ENCODE results near the gene UVSSA.
"Not testable (repeated sequence)": the region's sequence is repeated elsewhere in the genome, so short reads cannot be mapped to it uniquely, and the experiment has no call there.

The UVSSA gene

GRCh38 chr4:1365271-1366178 is 18.5 kb downstream of the UVSSA start:
- DNase-seq: no peak

DNA sequence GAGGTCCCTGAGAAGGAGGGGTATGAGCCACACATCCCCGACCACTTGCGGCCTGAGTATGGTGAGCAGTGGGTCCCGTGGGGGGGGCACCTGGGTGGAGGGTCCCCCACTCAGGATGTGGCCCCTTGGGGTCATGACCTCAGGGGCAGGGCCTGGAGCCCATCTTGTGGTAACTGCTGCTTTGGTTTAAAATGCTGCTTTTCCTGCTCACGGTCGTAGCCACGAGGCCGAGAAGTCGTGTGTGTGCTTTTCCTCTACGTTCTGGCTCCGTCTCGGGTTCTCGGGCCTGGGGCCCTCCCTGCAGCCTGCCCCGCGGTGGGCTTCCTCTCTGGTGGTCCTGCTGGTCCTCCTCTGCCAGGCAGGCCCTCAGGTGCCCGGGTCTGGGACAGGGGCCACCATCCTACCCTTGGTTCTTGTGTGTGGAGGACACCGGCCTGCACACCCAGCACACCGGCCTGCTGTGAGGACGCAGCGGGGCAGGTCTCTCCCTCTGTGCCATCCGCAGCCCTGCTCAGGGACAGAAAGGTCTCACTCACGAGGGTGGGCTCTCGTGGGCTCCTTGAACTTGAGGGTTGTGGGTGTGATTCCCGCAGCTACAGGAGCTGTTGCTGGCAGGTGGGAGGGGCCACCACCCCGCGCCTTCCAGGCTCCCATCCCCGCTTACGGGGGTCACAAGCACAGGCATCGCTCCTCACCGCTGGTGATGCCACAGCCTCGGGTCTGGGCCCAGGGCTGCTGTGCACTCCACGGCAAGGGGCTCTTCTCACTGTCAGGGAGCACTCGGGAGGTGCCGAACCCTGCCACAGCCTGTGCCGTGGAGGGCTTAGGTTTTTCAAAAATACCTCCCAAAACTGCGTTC is 19.6 kb downstream of the UVSSA start:
- DNase-seq: no peak

GRCh38 chr4:1367230-1367935 is 20.4 kb downstream of the UVSSA start:
- no peak for DNase-seq

GRCh38 chr4:1367936-1368289 is 20.9 kb downstream of the UVSSA start:
- DNase-seq: no peak

DNA sequence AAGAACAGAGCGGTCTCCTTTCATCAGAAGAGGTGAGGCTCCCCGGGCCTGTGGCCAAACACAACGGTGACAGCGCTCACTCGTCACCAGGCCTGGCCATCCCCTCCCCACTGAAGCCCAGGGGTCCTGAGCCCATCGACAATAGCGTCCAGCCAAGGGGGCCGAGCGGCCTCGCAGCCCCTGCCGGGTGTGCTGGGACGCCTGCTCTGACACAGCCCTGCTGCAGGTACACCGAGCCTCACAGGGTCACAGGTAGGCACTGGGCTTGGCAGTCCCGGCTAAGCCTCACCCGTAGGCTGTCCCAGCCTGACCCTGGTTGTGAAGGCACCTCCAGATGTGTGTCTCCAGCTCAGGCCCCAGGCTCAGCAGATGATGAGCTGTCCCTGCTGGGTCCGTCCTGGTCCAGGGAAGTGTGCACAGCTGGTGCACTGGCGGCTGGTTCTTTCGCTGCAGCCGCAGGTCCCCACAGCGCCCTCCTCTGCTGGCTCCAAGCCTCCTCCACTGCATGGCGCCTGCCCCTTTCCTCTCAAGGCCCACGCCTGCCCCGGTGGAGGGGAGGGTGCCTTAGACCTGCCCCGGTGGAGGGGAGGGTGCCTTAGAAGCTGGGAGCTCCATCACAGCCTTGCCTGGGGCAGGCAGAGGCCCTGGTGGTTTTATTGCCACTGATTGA is 21.5 kb downstream of the UVSSA start:
- DNase-seq: no peak

DNA sequence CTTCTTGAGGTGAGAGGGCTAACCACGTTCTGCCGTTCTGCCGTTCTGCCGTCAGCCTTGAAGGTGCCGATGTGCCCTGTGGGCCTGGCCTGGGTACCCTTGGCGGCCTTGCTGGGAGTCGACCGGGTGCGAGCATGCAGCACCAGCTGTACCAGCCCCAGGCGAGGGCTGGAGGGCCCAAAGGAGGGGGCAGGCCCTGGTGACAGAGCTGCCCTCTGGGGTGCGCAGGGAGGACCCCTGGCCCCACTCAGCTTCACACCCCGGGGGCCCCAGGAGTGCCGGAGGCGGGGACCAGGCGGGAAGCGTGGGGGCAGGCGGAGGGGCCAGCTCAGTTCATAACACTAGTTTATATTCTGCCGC is 22.1 kb downstream of the UVSSA start:
- no peak for DNase-seq

DNA sequence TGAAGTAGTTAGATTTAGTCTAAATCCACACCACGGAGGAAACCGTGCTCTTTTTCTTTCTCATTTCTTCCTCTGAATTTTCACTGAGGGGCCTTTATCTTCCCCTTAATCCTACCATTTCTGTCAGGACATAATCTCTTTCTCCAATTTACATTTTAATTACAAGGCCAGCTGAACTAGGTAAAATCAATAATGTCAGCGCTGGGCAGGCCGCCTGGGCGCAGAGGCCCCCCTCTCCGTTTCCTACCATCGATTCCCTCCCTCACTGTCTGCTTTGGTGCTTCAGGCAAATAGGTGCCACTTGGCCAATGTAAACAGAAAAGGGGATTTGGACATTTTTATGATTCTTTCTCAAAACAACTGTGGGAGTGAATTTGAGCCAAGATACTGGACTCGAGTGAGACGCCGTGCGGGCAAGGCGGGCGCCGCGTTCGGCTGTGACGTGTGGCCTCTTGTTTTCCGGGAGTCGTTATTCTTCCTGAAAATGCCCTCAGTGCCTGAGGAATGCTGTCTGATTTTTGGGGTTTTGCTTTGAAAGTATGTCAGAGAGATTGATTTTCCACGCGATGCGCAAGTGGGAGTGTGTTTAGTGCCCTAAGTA is 22.6 kb downstream of the UVSSA start:
- DNase-seq: no peak

DNA sequence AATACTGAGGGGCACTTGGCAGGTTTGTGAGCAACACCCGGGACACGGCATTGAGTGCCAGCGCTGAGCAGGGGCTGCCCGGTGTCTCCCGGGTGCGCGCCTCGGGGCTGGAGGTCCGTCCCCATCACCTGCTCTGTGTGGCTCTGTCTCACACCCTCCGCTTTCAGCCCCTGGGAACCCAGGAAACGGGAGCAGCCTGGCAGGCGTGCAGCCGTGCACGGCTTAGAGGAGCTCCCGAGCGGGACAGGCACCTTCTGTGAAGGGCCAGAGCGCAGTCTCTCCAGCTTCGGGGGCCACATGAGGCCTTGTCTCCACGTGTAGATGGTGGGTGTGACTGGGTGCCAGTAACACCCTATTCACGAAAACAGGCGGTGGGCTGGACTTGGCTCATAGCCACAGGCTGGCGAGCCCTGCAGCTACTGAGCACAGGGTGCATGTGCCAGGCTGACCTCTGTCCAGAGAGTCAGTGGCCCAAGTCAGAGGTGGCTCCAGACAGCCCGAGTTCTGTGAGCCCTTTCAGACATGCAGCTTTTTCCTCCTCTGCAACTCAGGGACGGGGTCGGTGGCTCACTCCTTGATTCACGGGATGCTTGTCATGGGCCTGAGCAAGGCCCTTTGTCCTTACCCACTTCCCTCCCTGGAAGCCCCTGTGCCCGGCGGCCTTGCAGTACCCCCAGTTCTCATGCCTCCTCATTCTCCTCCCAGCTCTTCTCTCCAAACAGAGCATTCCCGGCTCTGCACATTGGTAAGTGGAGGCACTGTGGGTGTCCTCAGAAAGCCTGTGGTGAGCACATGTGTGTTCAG is 23.5 kb downstream of the UVSSA start:
- no peak for DNase-seq

DNA sequence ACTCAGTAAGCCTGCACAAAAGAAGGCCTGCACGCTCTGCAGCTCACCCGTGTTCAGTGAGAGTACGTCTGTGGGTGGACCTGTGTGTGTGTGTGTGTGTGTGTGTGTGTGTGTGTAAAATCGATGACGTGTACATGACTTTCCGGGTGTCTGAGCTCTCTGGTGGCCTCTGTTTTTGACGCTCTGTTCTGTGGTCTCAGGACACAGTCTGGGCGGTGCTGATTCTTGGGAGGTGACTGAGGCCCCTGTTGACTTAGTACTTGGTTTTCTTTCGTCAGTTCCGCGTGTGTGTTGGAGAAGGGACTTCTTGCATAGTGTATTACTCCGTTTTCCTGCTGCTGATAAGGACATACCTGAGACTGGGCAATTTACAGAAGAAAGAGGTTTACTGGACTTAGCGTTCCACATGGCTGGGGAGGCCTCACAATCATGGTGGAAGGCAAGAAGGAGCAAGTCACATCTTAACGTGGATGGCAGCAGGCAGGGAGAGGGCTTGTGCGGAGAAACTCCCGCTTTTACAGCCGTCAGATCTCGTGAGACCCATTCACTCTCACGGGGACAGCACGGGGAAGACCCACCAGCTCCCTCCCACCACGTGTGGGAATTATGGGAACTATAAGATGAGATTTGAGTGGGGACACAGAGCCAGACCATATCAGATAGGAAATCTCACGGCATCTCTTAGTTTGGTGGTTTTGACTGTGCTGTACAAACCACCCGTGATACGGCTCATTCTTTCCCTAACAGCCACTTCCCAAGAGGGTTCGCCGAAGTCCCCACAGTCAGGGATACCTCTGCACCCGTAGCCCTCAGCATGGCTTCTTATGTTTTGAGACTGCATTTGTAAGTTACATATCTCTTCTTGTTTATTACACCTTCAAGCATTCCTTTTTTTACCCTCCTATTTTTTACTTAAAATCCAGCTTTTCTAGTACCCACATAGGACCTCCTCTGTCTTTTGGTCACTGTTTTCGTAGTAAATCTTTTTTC is 24.5 kb downstream of the UVSSA start:
- DNase-seq: no peak

- not testable (repeated sequence) for DNase-seq
Observed at GRCh38 chr4:1372576-1372975, 25.6 kb downstream of the UVSSA start.

DNA sequence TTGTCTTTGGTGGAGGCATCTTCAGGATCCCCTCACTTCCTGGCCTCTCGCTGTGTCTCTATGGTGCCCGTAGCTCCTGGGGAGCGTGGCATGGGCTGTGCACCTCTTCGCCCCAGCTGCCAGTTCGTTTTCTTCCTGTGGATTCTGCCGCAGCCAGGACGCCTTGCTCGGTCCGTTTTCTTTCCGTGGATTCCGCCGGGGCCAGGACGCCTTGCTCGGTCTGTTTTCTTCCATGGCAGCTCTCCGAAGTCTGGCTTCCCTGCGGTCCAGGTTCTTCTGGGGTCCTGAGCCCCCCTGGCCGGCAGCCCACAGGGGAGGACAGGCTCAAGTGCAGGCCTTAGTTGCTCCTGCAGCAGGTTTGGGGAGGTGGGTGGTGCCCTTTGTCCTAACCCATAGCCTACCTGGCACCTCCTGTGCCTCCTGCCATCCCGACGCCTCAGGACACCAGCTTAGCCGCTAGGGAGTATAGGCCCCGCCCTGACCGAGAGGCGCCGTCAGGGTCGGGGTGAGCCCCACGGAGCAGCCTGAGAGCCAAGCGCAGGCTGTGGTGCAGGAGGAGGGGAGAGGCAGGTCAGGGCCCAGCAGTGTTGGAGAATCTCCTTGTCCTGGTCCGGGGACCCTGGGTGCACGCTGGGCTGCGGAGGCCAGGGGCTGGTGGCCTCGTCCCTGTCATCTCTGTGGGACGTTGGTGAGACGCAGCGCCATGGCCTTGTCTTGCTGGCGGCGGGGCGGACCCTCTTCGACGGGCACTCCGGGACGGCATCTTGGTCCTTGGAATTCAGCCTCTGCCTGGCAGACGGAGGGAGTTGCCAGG is 27.1 kb downstream of the UVSSA start:
- no peak for DNase-seq

DNA sequence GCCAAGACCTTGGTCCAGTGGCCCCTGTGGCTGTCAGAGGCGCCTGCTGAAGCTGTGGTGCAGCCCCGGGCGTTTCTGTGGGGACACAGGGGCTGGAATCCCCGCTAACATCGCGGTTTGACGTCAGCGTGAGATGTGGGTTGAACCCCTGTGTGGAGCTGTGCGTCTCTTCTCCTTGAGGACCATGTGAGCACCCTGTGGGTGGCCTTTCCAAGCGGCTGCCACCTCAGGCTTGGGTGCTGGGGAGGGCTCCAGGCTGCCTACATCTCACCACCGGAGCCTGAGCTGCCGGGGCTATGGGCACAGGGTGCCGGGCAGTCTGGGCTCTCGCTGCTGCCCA is 27.7 kb downstream of the UVSSA start:
- DNase-seq: no peak

DNA sequence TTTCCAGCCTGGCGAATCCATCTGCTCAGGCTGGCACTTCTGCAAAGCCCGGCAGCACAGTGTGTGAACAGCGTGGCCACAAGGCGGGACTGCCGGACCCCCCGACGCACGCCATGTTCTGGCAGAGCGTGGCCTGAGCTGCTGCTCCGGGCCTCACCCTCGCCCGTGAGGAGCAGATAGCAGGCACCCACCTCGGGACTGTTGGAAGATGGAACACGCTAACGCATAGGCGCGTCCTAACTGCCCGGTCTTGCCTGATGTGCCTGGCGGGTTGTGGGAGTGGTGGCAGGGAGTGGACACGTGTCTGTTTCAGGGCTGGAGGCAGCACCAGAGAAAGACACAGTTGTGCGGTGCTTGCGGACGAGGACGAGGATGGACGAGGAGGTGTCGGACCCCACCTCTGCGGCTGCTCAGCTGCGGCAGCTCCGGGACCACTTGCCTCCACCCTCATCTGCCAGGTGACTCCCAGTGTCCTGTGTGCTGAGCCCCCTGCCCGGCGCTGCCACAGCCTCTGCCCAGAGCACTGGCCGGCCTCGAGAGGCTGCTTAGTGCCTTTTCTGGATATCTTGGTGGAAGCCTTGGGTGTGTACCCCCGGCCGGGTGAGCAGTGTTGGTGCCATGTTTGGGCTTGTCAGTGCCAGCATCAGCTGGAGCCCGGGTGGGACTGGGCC is 28.2 kb downstream of the UVSSA start:
- DNase-seq: no peak

GRCh38 chr4:1375761-1376322 is 28.8 kb downstream of the UVSSA start:
- no peak for DNase-seq

DNA sequence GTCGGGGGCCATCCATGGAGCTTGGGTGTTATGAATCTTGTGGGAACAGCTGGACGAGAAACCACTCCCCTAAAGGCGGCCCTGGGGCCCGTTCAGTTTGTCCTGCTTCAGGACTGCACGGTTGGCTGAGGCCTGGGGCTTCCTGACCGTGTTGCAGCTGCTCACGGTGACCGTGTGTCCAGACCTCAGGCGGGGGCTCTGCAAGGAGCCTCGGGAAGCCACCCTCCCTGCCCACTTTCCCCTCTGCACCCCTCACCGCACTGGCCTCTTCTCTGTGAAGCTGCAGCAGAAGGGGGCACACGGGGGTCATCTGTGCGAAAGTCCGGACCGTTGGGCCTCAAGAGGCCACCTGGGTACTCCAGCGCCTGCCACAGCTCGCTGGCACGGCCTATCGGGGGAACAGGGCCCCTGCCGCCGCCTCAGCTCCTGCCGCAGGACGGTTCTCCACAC is 29.4 kb downstream of the UVSSA start:
- no peak for DNase-seq

DNA sequence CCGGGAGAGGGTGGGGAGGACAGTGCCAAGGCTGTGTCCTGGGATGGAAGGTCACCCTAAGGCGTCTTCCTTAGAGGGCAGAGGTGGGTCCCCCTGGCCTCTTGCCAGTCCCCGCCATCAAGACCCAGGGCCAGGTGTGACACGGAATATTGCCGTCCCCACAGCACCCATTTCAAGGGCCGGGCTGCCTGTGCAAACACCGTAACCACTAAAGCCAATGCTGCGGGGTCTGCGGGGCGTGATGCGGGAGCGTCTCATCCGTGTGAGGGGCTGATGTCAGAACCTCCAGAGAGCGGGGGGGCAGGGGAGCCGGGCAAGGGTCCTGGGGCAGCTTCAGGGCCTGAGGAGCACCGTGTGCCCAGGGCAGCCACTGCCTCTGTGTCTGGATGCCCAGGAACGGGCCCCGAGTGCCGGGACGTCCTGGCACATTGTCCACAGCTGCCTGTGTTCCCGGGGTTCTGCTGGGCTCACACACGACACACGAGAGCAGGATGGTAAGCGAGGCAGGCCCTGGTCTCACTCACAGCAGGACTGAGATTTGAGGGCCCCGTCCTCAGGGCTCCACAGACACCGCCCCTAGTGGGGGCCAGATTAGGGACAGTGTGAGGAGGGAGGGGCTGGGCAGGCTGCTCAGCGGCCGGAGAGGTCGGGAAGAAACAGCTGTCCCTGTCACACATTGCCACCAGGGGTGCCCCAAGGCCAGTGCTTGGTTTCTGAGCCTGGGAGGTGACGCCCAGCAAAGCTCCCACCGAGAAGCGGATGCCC is 30.0 kb downstream of the UVSSA start:
- DNase-seq: no peak

- no peak for DNase-seq
Observed at GRCh38 chr4:1377606-1378261, 30.7 kb downstream of the UVSSA start.

Data from stimulated activated CD4-positive, alpha-beta T cell treated with anti-CD3 and anti-CD28 coated beads, Interleukin-4, amount 100 ng/mL, for 4 hours (primary cell).